NCI-H2029 treated with DMSO at 0.1 percent for 48 hours (cell line): ENCODE data around the gene UBTD1.
"Not testable (repeated sequence)": the region's sequence is repeated elsewhere in the genome, so short reads cannot be mapped to it uniquely, and the experiment has no call there.

ENCODE experiments used
- DNase-seq: peaks from one replicate; lab custom pipeline; 2025; lab: John Stamatoyannopoulos, UW

Gene UBTD1

DNA sequence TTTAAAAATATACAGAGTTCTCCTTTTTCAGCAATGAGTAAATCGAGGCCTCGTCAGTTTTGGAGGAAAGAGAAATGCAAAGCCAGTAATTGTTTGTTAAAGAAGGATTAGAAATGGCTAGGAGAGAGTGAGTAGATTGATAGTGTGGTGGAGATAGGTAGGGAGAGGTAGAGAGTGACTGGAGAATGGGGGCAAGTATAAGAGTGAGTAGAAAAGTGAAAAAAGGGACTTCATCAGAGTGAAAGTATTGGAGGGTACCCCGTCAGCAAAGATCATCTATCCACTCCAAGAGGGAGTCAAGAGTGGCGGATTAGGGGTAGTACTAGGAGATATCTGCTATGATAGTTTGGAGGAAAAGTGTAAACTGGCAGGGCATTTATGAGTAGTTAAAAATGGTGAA lies 64.6 kb downstream of the UBTD1 start:
- no peak for DNase-seq

DNA sequence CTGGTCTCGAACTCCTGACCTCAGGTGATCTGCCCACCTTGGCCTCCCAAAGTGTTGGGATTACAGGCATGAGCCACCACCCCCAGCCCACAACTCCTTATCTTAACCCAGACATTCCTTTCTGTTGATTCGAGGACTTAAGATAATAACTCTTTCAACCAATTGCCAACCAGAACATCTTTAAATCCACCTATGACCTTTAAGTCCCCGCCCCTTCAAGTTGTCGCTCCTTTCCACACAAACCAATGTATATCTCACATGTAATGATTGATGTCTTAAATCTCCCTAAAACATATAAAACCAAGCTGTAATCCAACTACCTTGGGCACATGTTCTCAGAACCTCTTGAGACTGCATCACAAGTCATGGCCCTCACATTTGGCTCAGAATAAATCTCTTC lies 66.1 kb downstream of the UBTD1 start:
- no peak for DNase-seq

DNA sequence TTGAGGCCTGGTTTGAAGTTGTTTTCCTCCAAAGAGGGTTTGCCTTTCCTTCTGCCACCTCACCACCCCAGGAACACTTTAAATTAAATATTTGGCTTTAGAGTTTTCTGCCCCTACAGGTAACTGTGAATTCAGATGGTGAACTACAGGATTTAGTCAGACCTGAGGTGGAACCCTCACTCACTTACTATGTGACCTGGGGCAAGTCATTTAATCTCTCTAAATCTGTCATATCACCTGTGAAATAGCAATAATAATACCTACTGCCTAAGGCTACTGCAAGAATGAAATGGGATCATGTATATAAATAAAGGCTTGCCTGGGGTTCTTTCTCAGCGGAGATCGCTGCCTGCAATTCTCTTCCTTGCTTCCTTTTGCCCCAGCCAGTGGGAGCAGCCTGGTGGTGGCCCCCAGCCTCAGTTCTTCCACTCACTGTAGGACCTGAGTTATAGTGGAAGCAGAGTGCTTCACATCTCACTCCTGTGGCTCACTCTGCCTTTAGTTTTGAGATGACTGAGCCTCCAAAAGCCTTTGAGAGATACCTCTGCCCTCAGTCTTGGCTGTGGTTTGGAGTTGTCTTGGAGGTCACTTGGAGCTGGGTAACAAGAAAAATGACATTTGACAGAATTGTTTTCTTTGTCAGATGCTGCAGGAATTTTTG lies 67.7 kb downstream of the UBTD1 start:
- DNase-seq = no peak

DNA sequence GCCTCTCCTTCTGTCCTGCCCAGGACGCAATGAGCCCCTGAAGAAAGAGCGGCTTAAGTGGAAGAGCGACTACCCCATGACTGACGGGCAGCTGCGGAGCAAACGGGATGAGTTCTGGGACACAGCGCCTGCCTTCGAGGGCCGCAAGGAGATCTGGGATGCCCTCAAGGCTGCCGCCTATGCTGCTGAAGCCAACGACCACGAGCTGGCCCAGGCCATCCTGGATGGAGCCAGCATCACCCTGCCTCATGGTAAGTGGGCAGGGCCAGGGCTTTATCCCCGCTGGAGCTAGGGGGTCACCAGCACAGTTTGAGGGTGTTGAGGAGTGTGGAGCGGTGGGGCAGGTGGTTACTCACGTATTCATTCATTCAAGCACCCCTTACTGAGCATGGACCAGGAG lies 69.2 kb downstream of the UBTD1 start:
- no peak for DNase-seq

DNA sequence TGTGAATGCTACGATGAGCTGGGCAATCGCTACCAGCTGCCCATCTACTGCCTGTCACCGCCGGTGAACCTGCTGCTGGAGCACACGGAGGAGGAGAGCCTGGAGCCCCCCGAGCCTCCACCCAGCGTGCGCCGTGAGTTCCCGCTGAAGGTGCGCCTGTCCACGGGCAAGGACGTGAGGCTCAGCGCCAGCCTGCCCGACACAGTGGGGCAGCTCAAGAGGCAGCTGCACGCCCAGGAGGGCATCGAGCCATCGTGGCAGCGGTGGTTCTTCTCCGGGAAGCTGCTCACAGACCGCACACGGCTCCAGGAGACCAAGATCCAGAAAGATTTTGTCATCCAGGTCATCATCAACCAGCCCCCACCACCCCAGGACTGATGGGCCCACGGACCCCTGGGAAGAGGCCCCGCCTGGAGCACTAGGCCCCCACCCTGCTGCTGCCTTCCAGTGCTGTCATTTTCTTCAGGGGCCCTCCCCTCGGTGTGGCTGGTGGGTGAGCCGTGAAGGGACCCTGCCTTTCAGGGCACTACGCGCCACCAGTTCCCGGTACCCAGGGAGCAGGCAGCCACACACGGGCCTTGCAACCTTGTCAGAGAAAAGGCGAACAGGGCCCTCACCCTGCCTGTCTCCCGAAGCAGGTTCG lies 71.5 kb downstream of the UBTD1 start:
- DNase-seq = no peak

DNA sequence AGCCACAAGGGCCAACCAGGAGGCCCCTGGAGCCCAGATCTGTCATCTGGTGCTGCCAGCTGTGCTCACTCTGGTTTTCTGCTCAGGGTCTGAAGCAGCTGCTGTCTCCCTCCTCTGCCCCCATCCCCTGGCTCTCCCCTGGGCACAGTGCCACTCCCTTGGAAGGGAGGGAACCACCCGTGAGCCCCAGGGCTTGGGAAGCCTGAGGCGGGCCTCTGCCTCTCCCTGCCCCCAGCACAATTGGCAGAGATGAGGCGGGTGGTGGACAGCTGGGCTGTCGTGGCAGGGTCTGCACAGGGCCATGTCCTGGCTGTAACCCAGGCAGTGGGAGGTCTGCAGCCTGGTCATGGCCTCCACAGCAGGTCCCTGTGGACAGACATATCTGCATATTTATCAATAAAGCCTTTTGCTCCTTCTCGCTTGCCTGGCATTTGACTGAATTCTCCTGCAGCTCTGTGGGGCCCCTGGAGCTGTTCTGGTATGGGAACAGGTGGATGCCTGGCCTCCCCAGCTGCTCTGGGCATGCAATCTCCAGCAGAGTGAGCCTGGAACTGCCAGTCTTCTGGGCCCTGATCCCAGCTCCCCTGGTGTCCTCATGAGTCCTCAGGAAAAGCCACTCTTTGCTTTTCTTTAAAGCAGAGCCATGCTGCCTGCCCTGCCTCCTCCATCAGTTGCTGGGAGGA lies 72.2 kb downstream of the UBTD1 start:
- DNase-seq = no peak

DNA sequence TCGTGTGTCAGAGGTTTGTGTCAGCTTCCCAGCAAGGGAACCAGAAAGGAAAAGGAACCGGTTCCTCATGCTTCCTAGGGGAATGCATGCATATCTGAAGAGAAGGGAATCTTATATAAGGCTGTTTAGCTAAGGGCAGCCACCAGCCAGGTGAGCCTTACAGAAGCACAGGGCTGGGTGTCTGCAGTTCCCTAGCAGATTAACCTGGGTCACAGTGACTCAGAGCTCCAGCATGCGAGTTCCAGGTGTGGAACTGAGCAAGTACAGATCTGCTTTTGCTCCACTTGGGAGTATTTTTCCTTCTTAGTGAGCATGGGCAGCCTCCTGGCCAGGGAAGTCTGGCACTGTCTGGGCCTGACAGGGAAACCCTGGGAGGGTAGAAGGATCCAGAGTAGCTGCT lies 72.9 kb downstream of the UBTD1 start:
- no peak for DNase-seq

DNA sequence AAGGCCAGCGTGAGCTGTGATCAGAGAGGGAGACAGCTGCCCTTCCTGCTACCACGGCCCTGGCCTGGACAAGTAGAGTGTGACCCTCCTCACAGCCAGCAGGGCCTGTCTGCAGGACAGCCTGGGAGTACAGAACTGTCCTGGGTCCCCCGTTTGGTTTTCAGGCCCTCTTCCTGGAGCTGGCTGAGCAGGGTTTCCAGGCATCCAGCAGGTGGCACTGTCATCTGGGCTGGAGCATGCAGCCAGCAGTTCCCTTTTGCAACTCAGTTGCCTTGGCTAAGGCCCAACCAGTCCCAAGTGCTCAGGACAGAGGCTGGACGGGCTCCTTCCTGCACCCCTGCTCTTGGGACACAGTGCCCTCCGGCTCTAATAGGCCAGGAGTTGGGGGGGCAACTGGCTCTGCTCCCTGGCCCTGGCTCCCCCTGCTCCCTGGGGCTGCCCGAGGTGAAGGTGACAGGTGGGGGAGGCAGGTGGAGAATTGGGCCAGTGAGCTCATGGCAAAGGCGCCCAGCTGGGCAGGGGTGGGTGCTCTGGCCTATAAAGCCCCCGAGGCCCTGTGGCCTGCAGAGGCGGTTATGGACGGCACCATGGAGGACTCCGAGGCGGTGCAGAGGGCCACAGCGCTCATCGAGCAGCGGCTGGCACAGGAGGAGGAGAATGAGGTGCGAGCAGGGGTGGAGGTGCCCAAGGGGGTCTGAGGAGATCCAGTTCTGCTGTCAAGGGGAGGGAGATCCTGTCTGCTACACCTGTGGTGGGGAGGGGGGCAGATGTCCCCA lies 73.7 kb downstream of the UBTD1 start, which contains the start of gene ANKRD2:
Gene ANKRD2, plus strand, starts transcription at position 566 of the 776 bp plus-strand sequence. Its CDS starts 10 bp downstream, at position 576.
- peak; percentile 1 for DNase-seq

DNA sequence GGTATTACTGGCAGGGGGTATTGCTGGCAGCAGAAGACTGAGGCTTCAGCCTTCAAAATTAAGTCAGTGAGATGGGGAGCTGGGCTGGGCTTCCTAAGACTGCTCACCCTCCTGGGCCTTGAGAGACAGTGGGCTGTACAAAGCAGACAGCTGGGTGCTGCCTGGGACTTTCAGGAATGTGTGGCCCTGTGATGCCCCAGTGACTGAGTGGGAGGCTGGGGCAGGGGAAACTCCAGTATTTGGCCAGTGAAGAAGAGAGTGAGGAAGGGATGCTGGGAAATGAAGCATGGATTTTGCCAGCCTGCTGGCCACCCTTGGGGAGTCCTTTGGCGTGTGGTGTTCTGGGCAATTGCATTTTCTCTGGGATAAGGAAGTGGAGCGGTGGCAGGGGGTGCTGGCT lies 74.3 kb downstream of the UBTD1 start:
- DNase-seq = no peak

DNA sequence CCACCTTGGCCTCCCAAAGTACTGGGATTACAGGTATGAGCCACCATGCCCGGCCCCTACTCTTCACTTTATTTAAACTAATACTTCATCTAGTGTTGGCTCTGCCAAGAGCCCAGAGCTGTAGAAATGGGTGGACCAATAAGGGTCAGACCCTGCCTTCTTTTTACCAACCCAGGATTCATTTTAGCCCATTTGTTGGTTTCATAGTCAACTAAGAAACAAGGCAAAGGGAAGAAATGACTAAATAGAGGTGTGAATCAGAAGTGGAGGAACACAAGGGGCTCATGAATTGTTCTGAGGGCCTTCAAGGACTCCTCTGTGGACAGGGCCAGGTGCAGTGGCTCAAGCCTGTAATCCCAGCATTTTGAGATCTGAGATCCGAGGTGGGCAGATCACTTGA lies 74.9 kb downstream of the UBTD1 start:
- DNase-seq = no peak

DNA sequence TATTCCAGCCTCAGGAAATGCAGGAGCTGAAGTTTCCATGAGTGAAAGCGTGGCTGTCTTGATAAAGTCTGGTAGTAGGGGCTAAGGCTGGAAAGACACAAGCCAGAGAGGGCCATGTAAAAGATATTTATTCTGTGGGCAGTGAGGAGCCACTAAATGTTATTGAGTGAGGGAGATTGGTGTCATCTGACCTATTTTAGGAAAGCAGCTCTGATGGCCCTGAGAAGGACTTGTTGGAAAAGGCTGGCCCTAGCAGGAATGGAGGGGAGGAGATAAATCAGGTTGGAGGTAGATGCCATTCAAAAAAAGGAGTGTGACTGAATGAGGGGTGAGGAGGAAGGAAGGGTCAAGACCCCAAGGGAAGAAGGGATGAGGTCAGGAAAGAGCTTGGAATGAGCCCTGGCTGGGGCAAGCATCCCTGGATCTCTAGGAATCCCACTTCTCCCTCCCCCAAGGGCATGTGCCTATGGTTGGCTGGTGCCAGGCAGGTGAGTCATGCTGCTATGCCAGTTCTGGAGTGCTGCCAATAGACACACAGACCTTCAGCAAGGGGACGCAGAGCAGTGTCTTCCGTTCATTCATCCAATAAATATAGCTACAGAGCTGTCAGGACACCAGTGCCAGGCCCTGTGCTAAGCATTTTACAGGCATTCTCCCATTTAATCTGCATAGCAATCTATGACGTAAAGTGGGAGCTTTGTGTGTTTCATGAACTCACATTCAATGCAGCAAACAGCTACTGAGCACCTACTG lies 75.8 kb downstream of the UBTD1 start:
- peak; percentile 54 for DNase-seq

DNA sequence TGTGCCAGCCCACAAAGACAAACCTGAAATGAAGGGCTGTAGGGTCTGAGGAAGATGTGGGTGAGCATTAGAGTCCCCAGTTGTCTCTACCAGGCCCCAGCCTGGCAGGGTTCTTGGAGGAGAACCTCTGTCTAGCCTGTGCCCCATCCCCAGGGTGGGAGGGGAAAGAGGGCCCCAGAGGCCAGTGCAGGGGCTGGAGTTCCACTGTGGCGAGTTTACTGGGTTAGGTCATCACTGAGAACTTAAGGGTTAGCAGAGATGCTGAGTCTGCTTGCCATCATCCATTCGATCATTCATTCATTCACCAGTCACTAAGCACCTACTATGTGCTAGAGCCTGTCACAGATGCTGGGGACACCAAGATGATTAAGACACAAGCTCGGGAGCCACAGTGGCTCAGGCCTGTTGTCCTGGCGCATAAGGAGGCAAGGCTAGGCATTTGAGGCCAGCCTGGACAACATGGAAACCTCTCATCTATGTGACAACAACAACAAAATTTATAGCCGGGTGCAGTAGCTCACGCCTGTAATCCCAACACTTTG lies 76.5 kb downstream of the UBTD1 start:
- DNase-seq = no peak

DNA sequence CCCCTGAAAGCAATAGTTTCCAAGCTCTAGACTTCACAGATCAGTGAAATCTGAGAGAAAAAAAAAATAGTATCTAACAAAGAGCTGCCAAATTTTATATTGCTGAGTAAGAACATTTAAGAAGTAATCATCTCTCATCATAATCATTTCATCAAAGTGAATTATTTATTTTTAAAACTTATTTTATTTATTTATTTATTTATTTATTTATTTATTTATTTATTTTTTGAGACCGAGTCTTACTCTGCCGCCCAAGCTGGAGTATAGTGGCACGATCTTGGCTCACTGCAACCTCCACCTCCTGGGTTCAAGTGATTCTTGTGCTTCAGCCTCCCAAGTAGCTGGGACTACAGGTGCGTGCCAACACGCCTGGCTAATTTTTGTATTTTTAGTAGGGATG lies 77.8 kb downstream of the UBTD1 start:
- DNase-seq = not testable (repeated sequence)

DNA sequence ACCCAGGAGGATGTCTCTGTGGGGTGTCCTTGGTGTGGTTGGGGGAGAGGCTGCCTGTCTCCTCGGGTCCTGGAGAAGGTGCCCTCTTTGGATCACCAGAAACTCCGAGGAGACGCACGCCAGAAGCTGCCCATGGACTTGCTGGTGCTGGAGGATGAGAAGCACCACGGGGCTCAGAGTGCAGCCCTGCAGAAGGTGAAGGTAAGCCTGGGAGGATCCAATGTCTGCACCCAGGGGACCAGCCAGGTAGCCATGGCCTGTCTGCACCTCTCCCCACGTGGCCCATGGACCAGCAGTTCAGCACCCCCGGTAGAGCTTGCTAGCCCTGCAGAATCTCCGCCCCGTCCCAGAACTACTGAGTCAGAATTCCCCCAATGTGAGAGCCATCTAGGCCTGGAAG lies 79.0 kb downstream of the UBTD1 start:
- no peak for DNase-seq

DNA sequence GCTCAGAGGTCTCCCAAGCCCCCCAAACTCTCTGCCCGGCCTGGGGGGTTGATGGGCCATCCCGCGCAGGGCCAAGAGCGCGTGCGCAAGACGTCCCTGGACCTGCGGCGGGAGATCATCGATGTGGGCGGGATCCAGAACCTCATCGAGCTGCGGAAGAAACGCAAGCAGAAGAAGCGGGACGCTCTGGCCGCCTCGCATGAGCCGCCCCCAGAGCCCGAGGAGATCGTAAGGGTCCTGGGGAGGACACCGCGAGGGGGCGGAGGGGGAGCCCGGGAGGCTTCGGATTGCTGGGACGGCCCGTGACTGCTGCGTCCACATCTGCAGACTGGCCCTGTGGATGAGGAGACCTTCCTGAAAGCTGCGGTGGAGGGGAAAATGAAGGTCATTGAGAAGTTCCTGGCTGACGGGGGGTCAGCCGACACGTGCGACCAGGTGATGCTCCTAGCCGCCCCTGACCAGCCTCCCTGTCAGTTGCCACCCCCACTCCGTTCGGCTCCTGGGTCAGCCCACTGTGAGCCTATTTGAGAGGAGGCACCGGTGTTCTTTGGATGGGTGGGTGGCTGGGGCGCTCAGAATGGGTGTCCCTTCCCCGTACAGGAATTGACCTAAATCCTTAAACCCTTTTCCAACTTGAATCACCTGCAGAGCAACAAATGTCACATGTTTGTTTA lies 79.6 kb downstream of the UBTD1 start:
- DNase-seq = no peak

DNA sequence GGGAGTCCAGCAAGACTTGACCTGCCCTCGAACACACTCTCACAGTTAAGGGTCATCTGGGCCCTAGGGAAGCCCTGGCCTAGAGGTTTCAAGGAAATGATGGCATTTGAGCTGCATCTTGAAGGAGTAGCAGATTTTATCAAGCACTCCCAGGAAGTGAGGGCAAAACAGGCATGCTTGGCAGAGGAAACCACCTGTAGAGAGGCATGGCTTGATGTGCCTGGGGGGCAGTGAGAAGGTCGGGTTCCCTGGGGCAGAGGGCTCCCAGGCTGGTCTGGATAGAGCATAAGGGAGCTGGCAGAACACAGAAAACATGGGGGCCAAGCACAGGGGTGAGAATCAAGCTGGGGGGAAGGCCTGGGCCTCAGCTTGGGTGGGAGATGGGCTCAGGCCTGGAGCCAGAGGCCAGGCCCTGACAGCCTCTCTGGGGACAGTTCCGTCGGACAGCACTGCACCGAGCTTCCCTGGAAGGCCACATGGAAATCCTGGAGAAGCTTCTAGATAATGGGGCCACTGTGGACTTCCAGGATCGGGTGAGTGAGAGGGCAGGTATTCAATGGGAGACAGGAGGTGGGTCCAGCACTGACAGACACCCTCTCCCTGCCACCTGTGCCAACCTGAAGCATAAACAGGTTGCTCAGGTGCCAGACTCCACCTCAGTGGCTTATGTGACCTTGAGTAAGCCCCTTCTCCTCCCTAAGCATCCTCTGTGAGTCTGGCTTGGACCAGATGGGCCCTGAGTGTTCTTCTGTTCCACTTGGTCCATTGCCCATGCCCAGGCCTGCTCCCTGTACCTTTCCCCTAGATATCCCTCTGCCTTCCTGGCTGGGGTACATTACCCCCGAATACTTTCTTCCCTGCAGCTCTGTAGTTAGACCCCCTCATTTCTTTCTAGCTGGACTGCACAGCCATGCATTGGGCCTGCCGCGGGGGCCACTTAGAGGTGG lies 82.0 kb downstream of the UBTD1 start:
- no peak for DNase-seq

DNA sequence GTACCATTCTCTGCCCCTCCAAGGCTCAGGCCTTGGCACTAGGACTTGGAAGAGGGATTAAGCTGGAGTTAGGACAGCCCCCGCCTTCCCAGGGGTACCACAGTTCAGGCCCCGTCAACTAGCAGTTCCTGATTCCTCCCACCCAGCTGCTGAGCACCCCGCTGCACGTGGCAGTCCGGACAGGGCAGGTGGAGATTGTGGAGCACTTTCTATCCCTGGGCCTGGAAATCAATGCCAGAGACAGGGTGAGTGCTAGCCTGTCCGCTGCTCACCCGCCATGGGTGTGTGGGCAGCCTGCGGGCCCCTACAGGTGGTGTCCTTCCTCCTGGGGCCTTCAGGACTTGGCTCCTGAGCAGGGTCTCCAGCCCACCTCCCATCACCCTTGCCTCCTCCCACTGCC lies 83.4 kb downstream of the UBTD1 start:
- DNase-seq = no peak

DNA sequence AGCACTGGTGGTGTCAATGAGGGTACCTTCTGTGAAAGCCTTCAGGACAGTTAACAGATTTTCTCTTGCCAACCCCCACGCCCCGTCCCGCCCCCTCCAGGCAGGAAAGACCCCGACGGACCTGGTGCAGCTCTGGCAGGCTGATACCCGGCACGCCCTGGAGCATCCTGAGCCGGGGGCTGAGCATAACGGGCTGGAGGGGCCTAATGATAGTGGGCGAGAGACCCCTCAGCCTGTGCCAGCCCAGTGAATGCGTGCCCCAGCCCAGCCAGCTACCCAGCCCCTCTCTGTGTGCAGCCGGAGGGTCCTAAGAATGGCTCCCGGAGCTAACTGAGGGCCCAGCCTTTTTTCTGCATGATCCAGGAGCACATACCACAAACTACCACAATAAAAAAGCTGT lies 84.8 kb downstream of the UBTD1 start:
- no peak for DNase-seq

DNA sequence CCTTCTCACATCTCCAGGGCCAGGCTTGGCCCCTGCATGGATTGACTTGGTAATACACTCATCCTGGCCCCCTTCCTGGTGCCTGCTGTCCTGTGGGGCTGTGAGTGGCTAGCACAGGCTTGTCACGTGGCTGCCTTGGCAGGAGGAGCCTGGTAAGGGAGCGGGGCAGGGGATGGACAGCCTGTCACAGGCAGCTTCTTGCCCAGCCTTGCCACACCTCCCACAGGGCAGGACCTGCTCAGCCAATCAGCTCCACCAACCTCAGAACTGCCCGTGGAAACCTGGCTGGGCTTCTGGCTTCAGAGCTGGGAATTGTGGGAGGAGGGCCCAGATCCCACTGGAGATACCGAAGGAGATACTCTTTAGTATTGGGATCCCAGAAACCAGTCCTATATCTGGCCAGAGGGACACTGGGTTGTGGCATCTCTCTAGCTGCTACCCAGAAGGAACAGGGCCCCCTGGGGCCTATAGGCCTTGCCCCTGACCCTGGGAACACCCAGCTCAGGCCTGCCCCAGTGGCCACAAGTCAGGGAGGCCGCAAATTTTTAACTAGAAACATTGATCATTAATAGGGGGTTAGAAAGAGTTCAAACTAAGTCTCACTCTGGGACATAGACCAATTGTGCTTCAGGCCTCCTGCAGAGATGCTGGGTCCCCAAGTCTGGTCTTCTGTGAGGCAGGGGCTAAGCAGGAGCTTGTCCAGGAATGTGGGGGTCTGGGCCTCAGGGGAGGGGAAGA lies 85.5 kb downstream of the UBTD1 start, which contains the start of gene HOGA1:
Gene HOGA1, plus strand, starts transcription at position 330 of the 738 bp plus-strand sequence. Its CDS starts 315 bp downstream, at position 645.
- no peak for DNase-seq
